Stimulated activated memory B cell treated with anti-CD40 and anti-IgM and Interleukin-4, amounts not matched to agents 10 μg/mL and 1 μg/mL and 100 μg/mL, for 72 hours (primary cell): ENCODE data around the gene THADA.
"Not testable (repeated sequence)": the region's sequence is repeated elsewhere in the genome, so short reads cannot be mapped to it uniquely, and the experiment has no call there.

Experiments
- ATAC-seq: fragments of 150-1000 bp; cut with Tn5 transposase; 2 replicates; pipeline ENCODE4 v1.10.0; 2021
- H3K27ac Mint-ChIP-seq: one replicate; pipeline ENCODE4 v1.8.0; 2022; ENCODE audit warnings: mild to moderate bottlenecking, mixed read lengths
- H3K27me3 Mint-ChIP-seq: one replicate; pipeline ENCODE4 v1.8.0; 2022; ENCODE audit warnings: mixed read lengths
- H3K36me3 Mint-ChIP-seq: one replicate; pipeline ENCODE4 v1.8.0; 2022; ENCODE audit warnings: mixed read lengths
- H3K4me1 Mint-ChIP-seq: one replicate; pipeline ENCODE4 v1.8.0; 2022; ENCODE audit warnings: mixed read lengths
- H3K4me3 Mint-ChIP-seq: one replicate; pipeline ENCODE4 v1.8.0; 2022; ENCODE audit warnings: mild to moderate bottlenecking, moderate library complexity, mixed read lengths
- H3K9me3 Mint-ChIP-seq: one replicate; pipeline ENCODE4 v1.8.0; 2022; ENCODE audit warnings: mixed read lengths

Gene THADA

DNA sequence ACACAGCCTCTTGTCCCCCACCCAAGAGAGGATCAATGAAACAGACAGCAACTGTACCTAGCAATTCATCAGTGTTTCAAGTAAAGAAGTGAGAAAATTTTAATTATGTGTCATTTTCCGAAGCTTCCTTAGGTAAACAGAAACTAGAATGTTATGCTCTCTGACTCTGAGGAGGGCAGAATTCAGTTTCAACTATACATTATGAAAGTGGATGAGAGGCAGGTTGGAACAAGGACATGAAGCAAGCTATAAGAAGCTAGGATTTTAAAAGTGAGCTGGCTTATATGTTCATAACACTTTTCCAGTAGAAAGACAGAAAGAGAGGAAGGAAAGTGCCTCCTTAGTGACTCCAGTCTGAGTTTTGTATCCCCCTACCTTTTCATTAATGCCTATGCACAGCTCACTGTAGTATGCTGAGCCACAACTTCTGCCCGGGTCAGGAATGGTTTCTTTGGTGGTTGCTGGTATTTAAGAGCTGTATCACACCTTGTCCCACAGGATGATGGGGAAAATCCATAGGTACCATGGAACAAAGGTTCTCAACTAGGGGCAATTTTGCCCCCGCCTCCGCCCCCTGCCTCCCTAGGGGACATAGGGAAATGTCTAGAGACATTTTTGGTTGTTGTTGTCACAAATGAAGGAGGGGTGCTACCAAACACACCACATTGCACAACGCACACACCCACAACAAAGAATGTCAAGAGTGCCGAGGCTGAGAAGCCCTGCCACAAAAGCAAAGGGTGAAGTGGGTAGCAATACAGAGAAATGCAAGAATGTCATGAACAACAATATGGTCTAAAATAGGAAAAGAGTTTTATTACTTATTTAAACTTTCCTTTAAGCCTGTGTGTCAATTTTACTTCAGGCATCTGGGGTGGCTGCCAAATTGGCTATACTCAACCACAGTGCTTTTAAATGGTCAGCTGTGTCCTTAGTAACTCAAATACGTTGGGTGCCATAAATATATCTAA, 208.5 kb downstream of the THADA start:
- peak overlapping the region; percentile 79 for H3K27ac Mint-ChIP-seq
- H3K4me3 Mint-ChIP-seq: peak overlapping the region; percentile 42
- peak; percentile 81 for ATAC-seq
- peaks cover 21% of the 10 kb centered on the region for H3K36me3 Mint-ChIP-seq
- H3K27me3 Mint-ChIP-seq: no peaks in the 10 kb centered on the region
- no peaks in the 10 kb centered on the region for H3K9me3 Mint-ChIP-seq
- peaks cover 40% of the 10 kb centered on the region for H3K4me1 Mint-ChIP-seq

DNA sequence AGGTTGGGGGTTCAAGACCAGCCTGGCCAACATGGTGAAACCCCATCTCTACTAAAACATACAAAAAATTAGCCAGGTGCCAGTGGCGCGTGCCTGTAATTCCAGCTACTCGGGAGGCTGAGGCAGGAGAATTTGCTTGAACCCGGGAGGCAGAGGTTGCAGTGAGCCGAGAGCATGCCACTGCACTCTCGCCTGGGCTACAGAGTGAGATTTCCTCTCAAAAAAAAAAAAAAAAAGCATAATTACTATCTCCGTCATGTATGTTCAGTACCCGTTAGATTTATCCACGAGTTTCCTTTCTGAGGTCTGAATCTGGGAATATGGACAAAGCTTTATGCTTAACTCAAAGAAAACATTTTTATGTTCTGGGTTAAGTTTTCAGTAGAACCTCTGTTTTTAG, 209.2 kb downstream of the THADA start:
- H3K27me3 Mint-ChIP-seq, H3K9me3 Mint-ChIP-seq, ATAC-seq: not testable (repeated sequence)
- Mint-ChIP-seq H3K36me3 (peaks cover 25% of the 10 kb centered on the region), H3K4me3 (peak overlapping the region; percentile 42), H3K4me1 (peaks cover 40% of the 10 kb centered on the region), H3K27ac (peak overlapping the region; percentile 79)

DNA sequence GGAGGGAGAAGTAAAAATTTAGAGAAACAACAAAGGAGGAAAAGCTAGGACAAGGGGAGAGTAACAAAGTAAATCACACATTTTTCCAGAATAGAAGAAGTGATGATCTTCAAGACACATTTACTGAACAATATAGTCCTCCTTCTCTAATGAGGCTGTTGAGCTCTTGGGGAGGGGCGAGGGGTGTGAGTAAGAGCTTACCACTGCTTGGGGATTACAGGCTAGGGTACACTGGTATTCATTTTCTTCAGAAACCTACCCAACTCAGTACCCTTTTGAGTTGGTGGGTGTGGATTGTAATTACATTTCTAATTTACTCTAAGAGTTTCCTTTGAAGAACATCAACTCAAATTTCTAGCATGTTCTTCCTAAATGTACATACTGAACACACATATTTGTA, 211.7 kb downstream of the THADA start:
- Mint-ChIP-seq H3K27me3 (no peaks in the 10 kb centered on the region), H3K4me3 (no peak overlapping the region), H3K36me3 (peaks cover 31% of the 10 kb centered on the region), H3K9me3 (no peaks in the 10 kb centered on the region), H3K4me1 (peaks cover 19% of the 10 kb centered on the region), H3K27ac (peak overlapping the region; percentile 45)
- no peak for ATAC-seq

DNA sequence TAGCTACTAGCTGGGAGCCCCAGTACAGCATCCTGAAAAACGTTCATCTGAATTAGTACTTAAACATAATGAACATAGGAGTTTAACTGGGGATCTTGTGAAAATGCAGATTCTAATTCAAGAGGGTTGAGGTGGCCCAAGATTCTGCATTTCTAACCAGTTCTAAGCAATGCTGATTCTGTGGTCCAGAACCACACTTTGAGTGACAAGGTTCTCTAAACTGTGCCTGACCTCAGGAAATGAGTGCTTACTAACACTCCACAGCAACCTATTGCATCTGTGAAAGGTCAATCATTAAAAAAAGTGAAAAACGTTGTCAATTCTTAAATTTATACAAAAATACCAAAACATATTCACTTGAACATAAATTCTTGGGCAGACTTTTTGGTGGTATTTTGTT, 212.3 kb downstream of the THADA start:
- peaks cover 37% of the 10 kb centered on the region for H3K36me3 Mint-ChIP-seq
- peak overlapping the region; percentile 45 for H3K27ac Mint-ChIP-seq
- no peak overlapping the region for H3K4me3 Mint-ChIP-seq
- peaks cover 19% of the 10 kb centered on the region for H3K4me1 Mint-ChIP-seq
- peak; percentile 48 for ATAC-seq
- H3K27me3 Mint-ChIP-seq: no peaks in the 10 kb centered on the region
- peaks cover 3% of the 10 kb centered on the region for H3K9me3 Mint-ChIP-seq

DNA sequence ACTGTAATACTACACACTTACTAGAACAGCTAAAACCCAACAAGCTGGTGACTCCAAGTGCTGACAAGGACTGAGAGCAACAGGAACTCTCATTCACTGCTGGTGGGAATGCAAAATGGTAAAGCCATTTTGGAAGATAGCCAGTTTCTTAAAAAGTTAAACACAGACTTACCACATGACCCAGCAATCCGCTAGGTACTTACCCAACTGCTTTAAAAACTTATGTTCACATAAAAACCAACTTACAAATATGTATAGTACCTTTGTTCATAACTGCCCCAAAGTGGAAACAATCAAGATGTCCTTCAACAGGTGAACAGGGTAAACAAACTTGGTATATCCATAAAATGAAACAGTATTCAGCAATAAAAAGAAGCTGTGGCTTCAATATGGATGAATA, 216.3 kb downstream of the THADA start:
- Mint-ChIP-seq H3K36me3 (peaks cover 57% of the 10 kb centered on the region), H3K27me3 (no peaks in the 10 kb centered on the region), H3K27ac (no peak overlapping the region), H3K4me3 (no peak overlapping the region), H3K4me1 (peaks cover 13% of the 10 kb centered on the region), H3K9me3 (peaks cover 3% of the 10 kb centered on the region)
- ATAC-seq: no peak

DNA sequence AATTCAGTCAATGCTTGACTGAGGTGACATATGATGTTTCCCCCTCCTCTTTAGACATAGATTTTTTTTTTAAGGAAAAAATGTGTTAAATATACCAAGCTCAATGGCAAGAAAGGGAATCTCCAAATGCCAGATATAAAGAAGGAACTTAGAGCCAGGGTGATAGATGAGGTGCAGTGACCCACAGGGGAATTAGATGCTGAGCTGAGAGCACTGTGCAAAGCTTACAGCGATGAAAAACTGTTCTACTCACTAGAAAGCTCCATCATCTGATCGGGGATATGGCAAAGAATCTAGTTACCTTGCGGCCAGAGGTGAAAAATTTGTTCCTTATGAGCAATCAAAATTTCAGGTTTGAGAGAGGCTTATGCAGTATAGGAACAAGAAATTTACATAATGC, 218.5 kb downstream of the THADA start:
- Mint-ChIP-seq H3K9me3 (peaks cover 3% of the 10 kb centered on the region), H3K4me1 (peaks cover 6% of the 10 kb centered on the region), H3K27me3 (no peaks in the 10 kb centered on the region), H3K4me3 (no peak overlapping the region), H3K27ac (no peak overlapping the region), H3K36me3 (peaks cover 57% of the 10 kb centered on the region)
- no peak for ATAC-seq

- Mint-ChIP-seq H3K36me3 (peaks cover 58% of the 10 kb centered on the region), H3K9me3 (peaks cover 3% of the 10 kb centered on the region), H3K4me1 (peaks cover 6% of the 10 kb centered on the region), H3K27me3 (no peaks in the 10 kb centered on the region), H3K27ac (no peak overlapping the region), H3K4me3 (no peak overlapping the region)
- no peak for ATAC-seq
Observed at GRCh38 chr2:43376523-43377198, 219.2 kb downstream of the THADA start.

GRCh38 chr2:43375746-43376522, 219.9 kb downstream of the THADA start:
- Mint-ChIP-seq H3K27me3 (no peaks in the 10 kb centered on the region), H3K36me3 (peaks cover 52% of the 10 kb centered on the region), H3K27ac (no peak overlapping the region), H3K9me3 (peaks cover 3% of the 10 kb centered on the region), H3K4me3 (no peak overlapping the region), H3K4me1 (peaks cover 6% of the 10 kb centered on the region)
- ATAC-seq: no peak

GRCh38 chr2:43372416-43373081, 223.3 kb downstream of the THADA start:
- Mint-ChIP-seq H3K9me3 (no peaks in the 10 kb centered on the region), H3K4me3 (no peak overlapping the region), H3K27ac (no peak overlapping the region), H3K36me3 (peaks cover 38% of the 10 kb centered on the region), H3K27me3 (no peaks in the 10 kb centered on the region), H3K4me1 (peaks cover 5% of the 10 kb centered on the region)
- ATAC-seq: no peak

GRCh38 chr2:43370705-43371104, 225.1 kb downstream of the THADA start:
- peaks cover 41% of the 10 kb centered on the region for H3K36me3 Mint-ChIP-seq
- H3K27me3 Mint-ChIP-seq: no peaks in the 10 kb centered on the region
- H3K4me1 Mint-ChIP-seq: peaks cover 17% of the 10 kb centered on the region
- no peaks in the 10 kb centered on the region for H3K9me3 Mint-ChIP-seq
- no peak overlapping the region for H3K4me3 Mint-ChIP-seq
- ATAC-seq: no peak
- H3K27ac Mint-ChIP-seq: no peak overlapping the region

GRCh38 chr2:43370146-43370545, 225.7 kb downstream of the THADA start:
- ATAC-seq: no peak
- Mint-ChIP-seq H3K27ac (no peak overlapping the region), H3K36me3 (peaks cover 46% of the 10 kb centered on the region), H3K27me3 (no peaks in the 10 kb centered on the region), H3K9me3 (no peaks in the 10 kb centered on the region), H3K4me1 (peaks cover 17% of the 10 kb centered on the region), H3K4me3 (no peak overlapping the region)

GRCh38 chr2:43368483-43369385, 227.1 kb downstream of the THADA start:
- no peak for ATAC-seq
- H3K27me3 Mint-ChIP-seq: no peaks in the 10 kb centered on the region
- peaks cover 52% of the 10 kb centered on the region for H3K36me3 Mint-ChIP-seq
- no peaks in the 10 kb centered on the region for H3K9me3 Mint-ChIP-seq
- no peak overlapping the region for H3K4me3 Mint-ChIP-seq
- H3K4me1 Mint-ChIP-seq: peaks cover 17% of the 10 kb centered on the region
- peak overlapping the region; percentile 9 for H3K27ac Mint-ChIP-seq

DNA sequence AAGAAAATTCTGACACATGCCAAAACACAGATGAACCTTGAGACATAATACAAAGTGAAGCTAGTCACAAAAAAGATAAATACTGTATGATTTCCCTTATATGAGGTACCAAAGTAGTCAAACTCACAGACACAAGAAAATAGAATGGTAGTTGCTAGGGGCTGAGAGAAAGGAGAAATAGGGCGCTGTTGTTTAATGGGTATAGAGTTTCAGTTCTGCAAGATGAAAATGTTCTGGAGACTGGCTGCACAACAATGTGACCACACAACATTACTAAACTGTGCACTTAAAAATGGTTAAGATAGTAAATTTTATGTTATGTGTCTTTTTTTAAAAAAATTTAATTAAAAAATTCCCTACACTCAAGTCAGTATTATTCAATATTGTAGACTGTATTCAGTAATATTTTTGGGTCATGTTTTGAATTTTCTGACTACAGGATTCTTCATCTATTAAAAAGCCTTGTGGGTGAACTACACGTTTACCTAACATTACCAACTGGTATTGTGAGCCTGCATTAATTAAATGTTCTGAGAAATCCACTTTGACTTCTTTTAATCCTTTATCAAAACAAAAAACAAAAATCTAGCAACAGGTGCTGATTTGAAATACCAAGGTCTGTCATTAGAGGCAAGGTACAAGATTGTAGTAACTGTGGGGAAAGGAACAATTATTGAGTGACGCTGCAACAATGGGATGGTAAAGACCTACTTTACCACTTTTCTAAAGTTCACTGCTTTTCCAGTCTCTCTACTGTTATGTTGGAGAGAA, 228.6 kb downstream of the THADA start:
- H3K9me3 Mint-ChIP-seq: no peaks in the 10 kb centered on the region
- H3K27ac Mint-ChIP-seq: no peak overlapping the region
- H3K4me1 Mint-ChIP-seq: peaks cover 17% of the 10 kb centered on the region
- no peaks in the 10 kb centered on the region for H3K27me3 Mint-ChIP-seq
- H3K4me3 Mint-ChIP-seq: no peak overlapping the region
- no peak for ATAC-seq
- H3K36me3 Mint-ChIP-seq: peaks cover 51% of the 10 kb centered on the region
